B cell (primary cell): ENCODE results near the gene TMEM144. TPM values are rescaled to one million over a fixed set of nuclear protein-coding genes. Genes with fewer than 3 reads are reported as not detected.
A peak's percentile ranks its signal among the peaks of the same experiment; 100 is the strongest.

Source experiments
- ATAC-seq: fragments of 200-7000 bp; cut with Tn5 transposase; one replicate; pipeline ENCODE4 v1.10.0; 2021; ENCODE audit warnings: low read depth, mild to moderate bottlenecking, moderate number of reproducible peaks, moderate library complexity
- CTCF ChIA-PET: fragments of 350-600 bp; sonication (Branson Sonifier 250); formaldehyde crosslinking; loops from one replicate; lab custom pipeline; 2021; ENCODE audit warnings: antibody characterized with exemption, inconsistent platforms; lab: Charles Lee
- POLR2A ChIA-PET: fragments of 350-600 bp; sonication (Branson Sonifier 250); formaldehyde crosslinking; loops from one replicate; lab custom pipeline; 2021; ENCODE audit warnings: antibody characterized with exemption; lab: Charles Lee
- DNase-seq: peaks from one replicate; pipeline ENCODE4 v3.0.0; 2013
- H2AFZ ChIP-seq: 2 replicates; pipeline ENCODE4 v1.6.1; 2012; ENCODE audit warnings: mild to moderate bottlenecking, low read depth, low read length; ENCODE audit not compliant: insufficient read depth, poor library complexity, severe bottlenecking
- H3K27ac ChIP-seq, 2 donors: 1 replicate in 1 of 2; 2 replicates in 1 of 2; pipeline ENCODE4 v1.5.1; 2012 to 2013; ENCODE audit warnings: low read length in 2 of 2, mild to moderate bottlenecking in 2 of 2, moderate library complexity in 1 of 2
- H3K27me3 ChIP-seq, 4 experiments: fragments of 200-600 bp in 1 of 4; sonication (generic) in 1 of 4; replicated peaks in 1 of 4; 1 replicate in 2 of 4; 2 replicates in 2 of 4; pipeline versions ENCODE4 v1.6.1 to v1.7.0; 2013 to 2016; ENCODE audit warnings: low read length in 3 of 4, mild to moderate bottlenecking in 2 of 4, mixed read lengths in 1 of 4, moderate library complexity in 1 of 4; ENCODE audit not compliant: insufficient read depth in 4 of 4, control insufficient read depth in 3 of 4; ENCODE audit errors: control extremely low read depth in 1 of 4
- H3K36me3 ChIP-seq, 2 experiments: replicated peaks in 1 of 2; 1 replicate in 1 of 2; 2 replicates in 1 of 2; pipeline versions ENCODE4 v1.6.1 to v1.7.1; 2013; ENCODE audit warnings: low read length in 1 of 2; ENCODE audit not compliant: insufficient read depth in 2 of 2, control insufficient read depth in 1 of 2; ENCODE audit errors: control extremely low read depth in 1 of 2, extremely low read depth in 1 of 2
- H3K4me1 ChIP-seq, 2 donors: fragments of 200-600 bp in 1 of 2; sonication (generic) in 1 of 2; 1 replicate in 1 of 2; 2 replicates in 1 of 2; pipeline versions ENCODE4 v1.5.1 to v1.6.1; 2013 to 2017; ENCODE audit warnings: low read length in 2 of 2; ENCODE audit not compliant: control insufficient read depth in 2 of 2, insufficient read depth in 2 of 2
- H3K4me2 ChIP-seq: replicated peaks from 2 replicates; pipeline ENCODE3; 2012; ENCODE audit warnings: mild to moderate bottlenecking, low read depth, low read length; ENCODE audit not compliant: poor library complexity, severe bottlenecking
- H3K4me3 ChIP-seq, 5 experiments: fragments of 200-600 bp in 1 of 5; sonication (generic) in 1 of 5; 1 replicate in 3 of 5; 2 replicates in 2 of 5; pipeline versions ENCODE4 v1.5.1 to v1.7.0; 2011 to 2016; ENCODE audit warnings: low read length in 4 of 5, mild to moderate bottlenecking in 4 of 5, low read depth in 2 of 5, control low read depth in 1 of 5, moderate library complexity in 1 of 5; ENCODE audit not compliant: insufficient read depth in 1 of 5; ENCODE audit errors: control extremely low read depth in 1 of 5, extremely low read depth in 1 of 5
- H3K79me2 ChIP-seq: fragments of 200-600 bp; sonication (generic); one replicate; pipeline ENCODE4 v1.6.0; 2016; ENCODE audit warnings: low read length; ENCODE audit not compliant: control insufficient read depth, insufficient read depth
- H3K9ac ChIP-seq: fragments of 200-600 bp; sonication (generic); 2 replicates; pipeline ENCODE4 v1.6.1; 2017; ENCODE audit warnings: mild to moderate bottlenecking, low read length, moderate library complexity
- H3K9me3 ChIP-seq, 3 donors: one replicate each; pipeline versions ENCODE4 v1.6.1 to v1.7.1; 2013; ENCODE audit warnings: low read length in 2 of 3; ENCODE audit not compliant: control insufficient read depth in 2 of 3, insufficient read depth in 1 of 3; ENCODE audit errors: control extremely low read depth in 1 of 3
- H4K20me1 ChIP-seq: 2 replicates; pipeline ENCODE4 v1.6.0; 2012; ENCODE audit warnings: mild to moderate bottlenecking, low read length; ENCODE audit not compliant: insufficient read depth, control insufficient read depth, poor library complexity, severe bottlenecking
- H3K27ac Mint-ChIP-seq: one replicate; pipeline ENCODE4 v1.8.0; 2021; ENCODE audit warnings: mixed read lengths
- H3K27me3 Mint-ChIP-seq: one replicate; pipeline ENCODE4 v1.8.0; 2021; ENCODE audit warnings: mixed read lengths
- H3K4me1 Mint-ChIP-seq: one replicate; pipeline ENCODE4 v1.8.0; 2021; ENCODE audit warnings: mixed read lengths
- H3K4me3 Mint-ChIP-seq: one replicate; pipeline ENCODE4 v1.8.0; 2021; ENCODE audit warnings: mixed read lengths
- H3K9me3 Mint-ChIP-seq: one replicate; pipeline ENCODE4 v1.8.0; 2022; ENCODE audit warnings: mixed read lengths; ENCODE audit not compliant: insufficient read depth
- EZH2 ChIP-seq: IDR thresholded peaks from 2 replicates; pipeline ENCODE4 v1.6.1; 2012; ENCODE audit warnings: borderline replicate concordance, low read depth, mild to moderate bottlenecking, moderate library complexity, low read length; ENCODE audit not compliant: insufficient read depth, poor library complexity, severe bottlenecking
- WGBS: methylation state at CpG from one replicate; pipeline ENCODE4 v1.1.5; 2013; ENCODE audit warnings: missing lambda C conversion rate; ENCODE audit not compliant: insufficient coverage; 5-methylcytosine and 5-hydroxymethylcytosine counted together
- intact Hi-C: fragments of 100-400 bp; cut with micrococcal nuclease; formaldehyde crosslinking; loops from one replicate; pipeline ENCODE4 v1.10.0; 2022
- polyA plus RNA-seq: library from polyadenylated mRNA; depleted of rRNA; stranded (reverse); fragments of >200 nt; gene quantifications from 2 replicates; pipeline ENCODE4 v1.2.3, GENCODE V29; 2012
- total RNA-seq, 2 donors: library from RNA; stranded (reverse); fragments of 120-200 nt in 1 of 2; gene quantifications; 1 replicate in 1 of 2; 2 replicates in 1 of 2; pipeline versions ENCODE4 v1.2.3 to v1.2.4, GENCODE V29; 2013 to 2022
- TF ChIP-seq, protein P1 (sequence below): fragments of 200-600 bp; IDR thresholded peaks from one replicate; pipeline ENCODE4 v1.8.0; 2022; ENCODE audit warnings: antibody characterized with exemption, mild to moderate bottlenecking

TMEM144 gene
- total and polyA plus RNA-seq, 2 donors (not counting 1 experiment from before 2014, with no cell fraction given), result 0.06 to 0.07 TPM

GRCh38 chr4:158253350-158253980, 43.2 kb downstream of the TMEM144 start:
- no peaks in the 10 kb centered on the region for H3K4me1 ChIP-seq
- peaks cover 5% of the 10 kb centered on the region for H3K4me1 Mint-ChIP-seq
- no peaks in the 10 kb centered on the region for H3K9me3 Mint-ChIP-seq
- ChIA-PET CTCF (interaction anchor here (0.7 to 1.1 kb wide), 2 partner anchors 10 to 14 kb away, joined by 3 read pairs; no protein-coding TSS in a partner anchor), POLR2A (no interaction called here)
- intact Hi-C loops, result loop anchor here (1.0 to 5.0 kb wide), 2 partner anchors 372 to 1194 kb away; no protein-coding TSS in a partner anchor
- no peaks in the 10 kb centered on the region for H3K9me3 ChIP-seq
- DNase-seq, result peak; percentile 45
- H3K36me3 ChIP-seq, result no peaks in the 10 kb centered on the region
- no CpG with 5 or more reads among the region's 6 CpGs for WGBS
- H3K4me3 ChIP-seq, result no peak overlapping the region
- H3K27me3 ChIP-seq, result peaks cover 0 to 5% (median 0%) of the 10 kb centered on the region in 4 experiments
- H2AFZ ChIP-seq, result no peak overlapping the region
- H3K27ac ChIP-seq, result no peak overlapping the region
- no peak overlapping the region for H3K4me2 ChIP-seq
- TF ChIP-seq, protein P1, sequence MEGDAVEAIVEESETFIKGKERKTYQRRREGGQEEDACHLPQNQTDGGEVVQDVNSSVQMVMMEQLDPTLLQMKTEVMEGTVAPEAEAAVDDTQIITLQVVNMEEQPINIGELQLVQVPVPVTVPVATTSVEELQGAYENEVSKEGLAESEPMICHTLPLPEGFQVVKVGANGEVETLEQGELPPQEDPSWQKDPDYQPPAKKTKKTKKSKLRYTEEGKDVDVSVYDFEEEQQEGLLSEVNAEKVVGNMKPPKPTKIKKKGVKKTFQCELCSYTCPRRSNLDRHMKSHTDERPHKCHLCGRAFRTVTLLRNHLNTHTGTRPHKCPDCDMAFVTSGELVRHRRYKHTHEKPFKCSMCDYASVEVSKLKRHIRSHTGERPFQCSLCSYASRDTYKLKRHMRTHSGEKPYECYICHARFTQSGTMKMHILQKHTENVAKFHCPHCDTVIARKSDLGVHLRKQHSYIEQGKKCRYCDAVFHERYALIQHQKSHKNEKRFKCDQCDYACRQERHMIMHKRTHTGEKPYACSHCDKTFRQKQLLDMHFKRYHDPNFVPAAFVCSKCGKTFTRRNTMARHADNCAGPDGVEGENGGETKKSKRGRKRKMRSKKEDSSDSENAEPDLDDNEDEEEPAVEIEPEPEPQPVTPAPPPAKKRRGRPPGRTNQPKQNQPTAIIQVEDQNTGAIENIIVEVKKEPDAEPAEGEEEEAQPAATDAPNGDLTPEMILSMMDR, result peak; percentile 75
- TF ChIP-seq EZH2, result no peak
- no peaks in the 10 kb centered on the region for H4K20me1 ChIP-seq
- H3K79me2 ChIP-seq, result no peaks in the 10 kb centered on the region
- H3K27me3 Mint-ChIP-seq, result peaks cover 10% of the 10 kb centered on the region
- no peak overlapping the region for H3K27ac Mint-ChIP-seq
- no peak overlapping the region for H3K9ac ChIP-seq
- no peak overlapping the region for H3K4me3 Mint-ChIP-seq
- ATAC-seq, result peak; percentile 24

DNA sequence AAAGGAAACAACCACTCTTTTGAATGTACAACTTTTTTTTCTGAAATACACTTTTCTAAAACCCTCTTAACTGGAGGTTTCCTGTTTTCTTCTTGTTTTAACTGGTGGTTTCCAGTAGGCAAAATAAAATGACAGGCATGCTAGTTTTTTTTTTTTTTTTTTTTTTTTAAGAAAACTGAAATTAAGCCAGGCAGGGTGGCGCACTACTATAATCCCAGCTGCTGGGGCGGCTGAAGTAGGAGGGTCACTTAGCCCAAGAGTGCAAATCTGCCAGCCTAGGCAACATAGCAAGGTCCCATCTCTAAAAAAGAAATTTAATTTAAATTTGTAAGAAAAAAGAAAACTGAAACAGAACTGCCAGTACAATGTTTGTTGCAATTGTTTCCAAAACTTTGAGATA, 44.0 kb downstream of the TMEM144 start:
- Mint-ChIP-seq H3K9me3 (no peaks in the 10 kb centered on the region), H3K4me3 (no peak overlapping the region), H3K27ac (no peak overlapping the region), H3K4me1 (peaks cover 5% of the 10 kb centered on the region), H3K27me3 (peaks cover 10% of the 10 kb centered on the region)
- no CpG with 5 or more reads among the region's 2 CpGs for WGBS
- Histone ChIP-seq H3K27ac (no peak overlapping the region), H3K4me1 (no peaks in the 10 kb centered on the region), H3K27me3 (peaks cover 0 to 5% (median 0%) of the 10 kb centered on the region in 4 experiments), H2AFZ (no peak overlapping the region), H3K79me2 (no peaks in the 10 kb centered on the region), H3K9ac (no peak overlapping the region), H3K9me3 (no peaks in the 10 kb centered on the region), H3K4me2 (no peak overlapping the region), H3K4me3 (no peak overlapping the region), H3K36me3 (no peaks in the 10 kb centered on the region), H4K20me1 (no peaks in the 10 kb centered on the region)
- no peak for TF ChIP-seq EZH2
- TF ChIP-seq, protein P1, result no peak
- DNase-seq, result no peak
- ChIA-PET CTCF (interaction anchor here (0.7 to 1.2 kb wide), 2 partner anchors 13 to 370 kb away, joined by 3 read pairs; no protein-coding TSS in a partner anchor), POLR2A (no interaction called here)
- no peak for ATAC-seq
- intact Hi-C loops, result loop anchor here (5.0 kb wide), 1 partner anchor 1193 kb away; no protein-coding TSS in a partner anchor
